ENCODE results near the gene CRISPLD2.

Gene CRISPLD2

DNA sequence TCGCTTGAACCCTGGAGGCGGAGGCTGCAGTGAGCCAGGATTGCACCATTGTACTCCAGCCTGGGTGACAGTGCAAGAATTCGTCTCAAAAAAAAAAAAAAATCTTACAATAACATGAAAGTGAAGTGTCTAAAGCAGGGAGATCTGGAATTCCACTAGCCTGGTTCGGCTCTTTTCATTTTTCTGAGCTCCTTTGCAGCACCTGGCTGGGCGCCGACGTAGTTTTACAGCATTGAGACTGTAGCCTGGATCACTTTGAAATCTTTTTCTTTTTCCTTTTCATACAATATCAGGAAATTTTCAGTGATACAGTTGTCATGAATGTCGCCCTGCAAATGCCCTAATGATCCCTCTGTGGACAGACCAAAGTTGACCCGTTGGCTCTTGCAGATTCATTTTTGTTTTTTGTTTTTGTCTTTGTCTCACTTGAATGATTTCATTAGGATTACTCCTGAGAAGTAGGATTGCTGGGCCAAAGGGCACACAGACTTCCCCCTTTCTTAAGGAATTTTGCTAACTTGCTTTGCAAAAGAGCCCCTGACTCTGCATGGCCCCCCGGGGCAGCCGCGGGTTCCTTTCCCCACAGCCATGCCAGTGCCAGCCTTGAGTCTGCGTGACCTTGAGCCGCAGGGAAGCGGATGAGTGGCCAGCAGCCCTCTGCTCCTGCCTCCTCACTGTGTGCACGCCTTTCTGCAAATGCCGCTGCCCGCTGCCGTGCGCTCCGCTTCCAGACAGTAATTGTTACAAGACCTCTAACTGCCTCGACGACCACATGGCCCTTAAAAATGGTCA lies 28.0 kb downstream of the CRISPLD2 start:
- peaks cover 8% of the 10 kb centered on the region; the same call in 1 of the 2 replicates for H3K27me3 ChIP-seq (ENCODE audit: low read depth, low read length)
- no peak overlapping the region for H3K4me3 ChIP-seq (ENCODE audit: low read length)
- H3K79me2 ChIP-seq (ENCODE audit: low read length): no peaks in the 10 kb centered on the region
- no peak overlapping the region for H3K4me2 ChIP-seq (ENCODE audit: low read length)
- H2AFZ ChIP-seq (ENCODE audit: low read depth, low read length): no peak overlapping the region
- no peaks in the 10 kb centered on the region for H4K20me1 ChIP-seq (ENCODE audit: insufficient read depth, low read length)
- H3K27ac ChIP-seq (ENCODE audit: low read length): no peak overlapping the region
- no peaks in the 10 kb centered on the region for H3K36me3 ChIP-seq (replicated peaks; ENCODE audit: low read depth, low read length)
- H3K9me3 ChIP-seq (ENCODE audit: insufficient read depth, low read length): no peaks in the 10 kb centered on the region
- TF ChIP-seq CTCF (IDR thresholded peaks at IDR 0.05; ENCODE audit: low read depth, low read length) (no peak), EZH2phosphoT487 (IDR thresholded peaks at IDR 0.05; ENCODE audit: low read depth) (no peak)
- no peaks in the 10 kb centered on the region for H3K4me1 ChIP-seq (ENCODE audit: low read length)
- H3K9ac ChIP-seq (ENCODE audit: low read length): no peak overlapping the region

DNA sequence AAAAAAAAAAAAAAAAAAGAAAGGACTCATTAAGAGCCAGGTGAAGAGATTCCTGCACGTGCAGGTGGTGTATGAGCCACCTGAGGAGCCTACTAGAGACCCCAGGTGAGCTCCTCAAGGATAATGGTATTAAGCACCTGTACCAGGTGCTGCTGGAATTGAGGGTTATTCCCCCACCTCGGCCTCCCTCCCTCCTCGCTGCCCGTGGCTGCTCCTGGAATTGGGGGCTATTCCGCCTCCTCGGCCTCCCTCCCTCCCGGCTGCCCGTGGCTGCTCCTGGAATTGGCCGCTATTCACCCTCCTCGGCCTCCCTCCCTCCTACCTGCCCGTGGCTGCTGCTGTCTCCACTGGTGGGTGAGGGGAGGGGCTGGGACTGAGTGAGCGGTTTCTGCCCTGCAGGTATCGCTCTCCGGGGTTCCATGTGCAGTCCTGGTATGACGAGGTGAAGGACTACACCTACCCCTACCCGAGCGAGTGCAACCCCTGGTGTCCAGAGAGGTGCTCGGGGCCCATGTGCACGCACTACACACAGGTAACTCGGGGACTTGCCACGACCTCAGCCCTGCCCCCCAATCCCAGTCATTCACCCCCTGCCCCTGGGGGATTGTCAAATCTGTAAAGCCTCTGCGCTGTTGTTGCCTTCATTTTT lies 29.3 kb downstream of the CRISPLD2 start:
- Histone ChIP-seq H3K79me2 (ENCODE audit: low read length) (no peaks in the 10 kb centered on the region), H3K4me1 (ENCODE audit: low read length) (no peaks in the 10 kb centered on the region), H3K27me3 (ENCODE audit: low read depth, low read length) (no peaks in the 10 kb centered on the region; the same call in 1 of the 2 replicates), H3K4me3 (ENCODE audit: low read length) (no peak overlapping the region), H2AFZ (ENCODE audit: low read depth, low read length) (no peak overlapping the region), H3K9me3 (ENCODE audit: insufficient read depth, low read length) (no peaks in the 10 kb centered on the region), H3K36me3 (replicated peaks; ENCODE audit: low read depth, low read length) (no peaks in the 10 kb centered on the region), H3K4me2 (ENCODE audit: low read length) (no peak overlapping the region), H4K20me1 (ENCODE audit: insufficient read depth, low read length) (no peaks in the 10 kb centered on the region), H3K9ac (ENCODE audit: low read length) (no peak overlapping the region), H3K27ac (ENCODE audit: low read length) (no peak overlapping the region)
- TF ChIP-seq EZH2phosphoT487 (IDR thresholded peaks at IDR 0.05; ENCODE audit: low read depth) (no peak), CTCF (IDR thresholded peaks at IDR 0.05; ENCODE audit: low read depth, low read length) (no peak)

GRCh38 chr16:84849751-84850150 lies 30.0 kb downstream of the CRISPLD2 start:
- Histone ChIP-seq H3K9me3 (ENCODE audit: insufficient read depth, low read length) (no peaks in the 10 kb centered on the region), H2AFZ (ENCODE audit: low read depth, low read length) (no peak overlapping the region), H3K9ac (ENCODE audit: low read length) (no peak overlapping the region), H3K4me3 (ENCODE audit: low read length) (no peak overlapping the region), H3K4me1 (ENCODE audit: low read length) (no peaks in the 10 kb centered on the region), H3K36me3 (replicated peaks; ENCODE audit: low read depth, low read length) (no peaks in the 10 kb centered on the region), H3K27me3 (ENCODE audit: low read depth, low read length) (peaks cover 4% of the 10 kb centered on the region; the same call in 1 of the 2 replicates), H3K79me2 (ENCODE audit: low read length) (no peaks in the 10 kb centered on the region), H3K4me2 (ENCODE audit: low read length) (no peak overlapping the region), H3K27ac (ENCODE audit: low read length) (no peak overlapping the region), H4K20me1 (ENCODE audit: insufficient read depth, low read length) (no peaks in the 10 kb centered on the region)
- no peak for TF ChIP-seq EZH2phosphoT487 (IDR thresholded peaks at IDR 0.05; ENCODE audit: low read depth)
- TF ChIP-seq CTCF (IDR thresholded peaks at IDR 0.05; ENCODE audit: low read depth, low read length): no peak

- peaks cover 4% of the 10 kb centered on the region; the same call in 1 of the 2 replicates for H3K27me3 ChIP-seq (ENCODE audit: low read depth, low read length)
Measured at GRCh38 chr16:84850714-84851113, 30.9 kb downstream of the CRISPLD2 start.

More at GRCh38 chr16:84850714-84851113, 30.9 kb downstream of the CRISPLD2 start:
- no peak overlapping the region for H3K9ac ChIP-seq (ENCODE audit: low read length)
- H3K4me2 ChIP-seq (ENCODE audit: low read length): no peak overlapping the region
- no peaks in the 10 kb centered on the region for H3K9me3 ChIP-seq (ENCODE audit: insufficient read depth, low read length)
- no peak for TF ChIP-seq CTCF (IDR thresholded peaks at IDR 0.05; ENCODE audit: low read depth, low read length)
- no peak for TF ChIP-seq EZH2phosphoT487 (IDR thresholded peaks at IDR 0.05; ENCODE audit: low read depth)
- no peak overlapping the region for H2AFZ ChIP-seq (ENCODE audit: low read depth, low read length)
- H3K79me2 ChIP-seq (ENCODE audit: low read length): no peaks in the 10 kb centered on the region
- H3K4me3 ChIP-seq (ENCODE audit: low read length): no peak overlapping the region
- H4K20me1 ChIP-seq (ENCODE audit: insufficient read depth, low read length): no peaks in the 10 kb centered on the region
- no peaks in the 10 kb centered on the region for H3K4me1 ChIP-seq (ENCODE audit: low read length)
- H3K27ac ChIP-seq (ENCODE audit: low read length): no peak overlapping the region
- no peaks in the 10 kb centered on the region for H3K36me3 ChIP-seq (replicated peaks; ENCODE audit: low read depth, low read length)

All from OCI-LY3 (cell line).